NCI-H748 treated with DMSO at 0.1 percent for 48 hours (cell line): ENCODE measurements around the gene HDAC4.
A peak's percentile ranks its signal among the peaks of the same experiment; 100 is the strongest.
"Not testable (repeated sequence)": the region's sequence is repeated elsewhere in the genome, so short reads cannot be mapped to it uniquely, and the experiment has no call there.

Experiments used
- DNase-seq: peaks from one replicate; lab custom pipeline; 2025; lab: John Stamatoyannopoulos, UW

Gene HDAC4

DNA sequence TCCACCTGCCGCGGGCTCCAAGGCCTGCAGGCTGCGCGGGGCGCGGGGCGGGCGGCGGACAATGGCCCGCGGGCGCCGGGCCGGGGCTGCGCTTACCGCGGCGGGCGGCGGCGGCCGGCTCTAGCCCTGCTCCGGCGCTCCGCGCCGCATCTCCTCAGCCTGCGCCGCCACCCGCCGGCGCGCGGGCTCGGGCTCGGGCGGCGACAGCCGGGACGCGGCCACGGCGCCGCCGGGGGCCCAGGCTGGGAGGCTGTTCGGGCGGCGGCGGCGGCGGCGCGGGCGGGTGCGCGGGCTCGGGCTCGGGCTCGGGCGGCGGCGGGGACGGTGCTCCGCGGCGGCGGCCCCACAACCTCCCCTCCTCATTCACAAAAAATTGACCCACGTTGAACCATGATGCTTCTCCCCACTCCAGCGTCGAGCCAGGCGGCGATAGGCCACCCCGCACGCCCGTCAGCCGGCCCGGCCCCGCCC lies at the start of gene HDAC4:
HDAC4 (minus strand) TSS at position 425 of the 471 bp plus-strand sequence. CDS start 48,321 bp downstream, outside the sequence.
- no peak for DNase-seq

- DNase-seq: not testable (repeated sequence)
Observed at GRCh38 chr2:239449468-239449867, 48.6 kb upstream of the HDAC4 start.

DNA sequence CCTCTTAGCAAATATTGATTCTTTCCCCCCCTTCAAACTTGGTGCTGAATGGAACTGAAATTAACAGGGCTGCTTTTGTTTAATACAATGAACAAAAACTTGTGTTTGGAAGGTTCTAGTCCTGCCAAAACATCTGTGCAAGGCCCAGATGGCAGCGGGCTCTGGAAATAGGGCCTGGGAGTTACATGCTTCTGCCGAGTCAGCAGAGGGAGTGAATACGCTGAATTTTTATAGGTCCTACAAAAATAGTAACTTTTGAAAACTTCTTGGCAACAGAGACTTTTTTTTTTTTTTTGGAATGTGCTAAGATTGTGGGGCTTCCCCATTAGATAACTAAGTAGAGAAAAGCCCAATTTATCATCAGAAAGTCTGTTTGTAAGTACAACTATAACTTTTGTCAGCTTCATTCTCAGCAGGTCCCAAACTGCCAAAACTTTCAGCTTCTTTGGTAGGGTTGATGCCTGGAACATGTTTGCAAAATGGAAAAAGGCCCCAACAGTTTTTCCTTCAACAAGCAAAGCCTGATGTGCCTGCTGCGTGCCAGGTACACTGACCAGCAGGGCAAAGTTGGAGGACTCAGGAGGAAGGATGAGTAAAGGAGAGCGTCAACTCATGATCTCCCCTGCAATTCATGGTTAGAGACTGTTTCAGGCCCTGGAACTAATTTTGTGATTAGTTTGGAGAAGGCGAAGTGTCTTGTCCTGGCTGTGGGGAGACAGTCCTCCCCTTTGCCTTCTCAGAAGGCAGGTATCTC lies 45.1 kb upstream of the HDAC4 start:
- DNase-seq: no peak

DNA sequence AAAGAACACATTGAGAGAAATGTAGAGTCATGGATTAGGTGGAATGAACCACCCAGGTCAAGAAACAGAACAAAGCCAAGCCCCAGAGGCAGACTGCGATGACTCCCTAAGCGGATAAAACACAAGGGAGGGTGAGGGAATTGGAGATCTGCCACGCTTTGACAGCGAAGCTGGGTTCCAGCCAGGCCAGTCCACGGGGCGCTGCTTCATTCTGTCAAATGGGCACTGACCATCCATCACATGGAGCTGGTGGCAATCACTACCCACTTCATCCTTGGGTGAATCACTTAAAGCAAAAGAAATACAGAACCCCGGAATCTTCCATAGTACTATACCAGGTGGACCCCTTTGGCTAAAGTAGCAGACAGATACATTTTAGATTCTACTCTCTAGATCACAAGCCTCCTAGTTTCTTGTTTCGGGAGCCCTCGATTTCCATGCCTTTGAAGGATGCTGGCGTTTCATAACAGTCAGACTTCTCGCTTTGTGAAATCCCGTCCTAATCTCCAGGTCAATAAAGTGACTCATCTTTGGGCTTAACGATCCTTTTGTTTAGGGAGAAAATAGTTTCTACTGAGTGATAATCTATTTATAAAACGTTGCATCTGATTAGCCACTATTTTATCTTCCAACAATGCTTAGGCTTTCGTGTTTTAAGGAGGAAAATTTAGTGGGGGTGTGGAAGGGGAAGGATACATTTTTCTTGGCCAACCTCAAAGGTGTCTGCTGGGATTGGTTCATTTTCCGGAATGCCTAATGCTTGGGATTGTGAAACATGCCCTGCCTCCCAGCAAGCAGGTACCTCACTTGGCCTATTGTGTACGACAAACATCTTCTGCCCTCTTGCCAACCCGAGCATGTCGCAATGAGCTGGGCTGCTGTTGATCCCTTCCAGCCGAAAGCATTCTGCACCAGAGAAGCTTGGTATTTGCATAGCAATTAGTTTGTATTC lies 44.1 kb upstream of the HDAC4 start:
- DNase-seq: peak; percentile 69

GRCh38 chr2:239443666-239444567 lies 43.1 kb upstream of the HDAC4 start:
- DNase-seq: no peak

DNA sequence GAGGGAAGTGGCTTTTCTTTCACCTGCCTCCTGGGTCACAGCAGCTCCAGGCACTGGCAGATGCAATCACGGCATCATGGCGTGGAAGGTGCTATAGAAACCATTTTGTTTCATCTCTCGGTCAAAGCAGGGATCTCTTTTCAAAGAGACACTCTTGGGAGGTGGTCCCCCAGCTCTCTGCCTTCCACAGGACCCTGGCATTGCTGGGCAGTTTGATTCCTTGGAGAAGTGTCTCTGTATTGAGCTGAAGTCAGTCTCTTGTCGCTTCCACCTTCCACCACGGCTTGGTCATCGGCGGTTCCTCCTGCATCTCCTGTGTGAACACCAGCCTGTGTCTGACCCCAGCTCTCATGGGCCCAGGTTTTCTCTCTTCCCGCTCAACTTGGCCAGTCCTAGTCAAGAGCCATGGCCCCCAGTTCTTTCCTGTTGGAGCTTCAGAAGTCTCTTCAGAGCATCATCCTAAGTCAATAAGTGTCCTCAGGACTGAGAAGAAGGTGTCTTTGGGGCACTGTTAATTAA lies 42.3 kb upstream of the HDAC4 start:
- no peak for DNase-seq

DNA sequence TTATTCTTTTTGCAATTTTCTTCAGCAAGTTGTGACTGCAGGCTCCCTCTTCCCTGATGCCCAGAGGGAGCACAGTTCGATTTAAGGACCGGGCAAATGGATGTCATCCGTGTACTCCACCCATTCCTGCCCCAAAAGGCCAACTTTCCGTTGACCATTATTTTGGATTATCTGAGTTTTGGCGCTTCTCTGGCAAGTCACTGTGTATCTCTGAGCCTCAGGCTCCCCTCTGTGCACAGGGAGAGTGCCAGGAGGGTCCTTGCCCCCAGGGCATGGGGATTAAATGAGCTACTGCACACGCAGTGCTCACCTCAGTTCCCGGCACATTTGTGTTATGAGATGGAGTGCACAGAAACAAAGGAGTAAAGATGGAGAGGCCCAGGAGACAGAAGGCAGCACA lies 41.4 kb upstream of the HDAC4 start:
- no peak for DNase-seq

- no peak for DNase-seq
Observed at GRCh38 chr2:239441261-239442078, 40.6 kb upstream of the HDAC4 start.

- DNase-seq: no peak
Observed at GRCh38 chr2:239440511-239440959, 39.7 kb upstream of the HDAC4 start.

DNA sequence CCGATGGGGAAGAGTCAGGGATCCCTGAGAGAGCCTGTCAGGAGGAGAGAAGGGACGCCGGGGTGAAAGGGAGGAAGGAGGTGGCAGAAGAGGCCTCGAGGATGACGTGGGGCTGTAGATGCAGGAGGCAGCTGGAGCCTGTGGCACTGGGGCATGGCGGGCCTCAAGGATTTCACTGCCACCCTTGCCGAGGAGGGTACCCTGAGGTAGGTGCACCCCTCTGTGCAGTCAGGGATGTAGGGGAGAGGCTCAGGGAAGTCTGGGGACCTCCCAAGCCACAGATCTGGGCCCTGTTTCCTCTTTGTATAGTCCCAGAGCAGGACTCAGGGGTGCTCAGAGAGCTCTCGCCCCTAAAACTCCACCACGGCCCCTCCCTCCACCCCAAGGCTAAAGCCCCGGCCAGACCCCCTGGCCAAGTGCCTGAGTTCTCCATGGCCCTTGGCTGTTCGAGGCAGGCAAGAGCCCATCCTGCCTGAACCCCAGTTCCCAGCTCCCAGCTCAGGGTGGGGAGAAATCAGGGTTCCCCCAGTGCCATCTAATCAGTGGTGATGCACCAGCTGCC lies 39.0 kb upstream of the HDAC4 start:
- DNase-seq: no peak

- no peak for DNase-seq
Observed at GRCh38 chr2:239438995-239439753, 38.4 kb upstream of the HDAC4 start.

DNA sequence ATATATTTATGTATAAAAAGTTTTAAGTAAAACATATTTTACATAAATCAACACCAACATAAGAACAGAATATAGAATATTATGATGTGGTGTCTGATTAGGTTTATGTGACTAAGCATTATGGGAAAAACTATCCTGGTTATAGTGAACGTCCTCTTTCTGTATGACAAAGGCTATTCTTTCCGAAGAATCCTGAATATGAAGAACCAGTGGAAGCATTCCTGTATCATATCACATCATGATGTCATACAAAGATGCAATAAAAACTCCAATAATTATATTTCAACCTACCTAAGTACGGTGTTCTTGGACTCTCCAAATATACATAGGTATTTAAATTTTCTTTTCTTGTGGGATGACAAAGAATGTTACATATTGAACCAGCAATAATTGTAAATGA lies 37.5 kb upstream of the HDAC4 start:
- no peak for DNase-seq

GRCh38 chr2:239436669-239437335 lies 36.0 kb upstream of the HDAC4 start:
- no peak for DNase-seq

GRCh38 chr2:239436076-239436475 lies 35.3 kb upstream of the HDAC4 start:
- no peak for DNase-seq

- DNase-seq: no peak
Observed at GRCh38 chr2:239433777-239434403, 33.1 kb upstream of the HDAC4 start.

DNA sequence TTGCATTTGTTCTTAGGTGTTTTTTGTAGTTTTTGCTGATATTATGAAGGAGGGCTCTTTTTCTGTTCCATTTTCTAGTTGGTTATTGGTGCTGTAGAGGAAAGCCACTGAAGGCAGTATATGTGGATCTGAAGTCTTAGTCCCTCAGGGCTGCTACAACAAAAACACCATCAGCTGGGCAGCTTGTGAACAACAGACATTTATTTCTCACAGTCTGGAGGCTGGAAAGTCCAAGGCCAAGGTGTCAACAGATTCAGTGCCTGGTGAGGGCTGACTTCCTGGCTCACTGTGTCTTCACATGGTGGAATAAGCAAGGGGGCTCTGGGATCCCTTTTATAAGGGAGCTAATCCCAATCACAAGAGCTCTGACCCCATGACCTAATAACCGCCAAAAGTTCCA lies 31.4 kb upstream of the HDAC4 start:
- DNase-seq: no peak

DNA sequence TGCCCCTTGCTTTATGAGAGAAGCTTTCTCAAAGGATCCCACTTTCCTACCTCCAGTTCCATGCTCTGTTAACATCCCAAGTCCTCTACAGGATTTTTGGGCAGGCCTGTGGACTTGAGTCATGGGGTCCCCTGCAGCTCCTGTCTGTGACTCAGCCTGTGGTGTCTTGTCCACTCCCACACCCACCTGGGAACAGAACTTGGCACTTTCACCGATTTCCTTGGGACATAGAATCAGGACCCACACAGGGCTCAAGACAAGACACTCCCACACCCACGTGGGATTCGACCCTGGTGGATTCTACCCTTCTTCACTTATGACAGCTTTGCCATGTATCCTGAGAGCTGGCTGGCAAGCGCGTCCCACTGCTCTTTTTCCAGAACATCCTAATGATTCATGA lies 30.7 kb upstream of the HDAC4 start:
- no peak for DNase-seq
